WTC11 (cell line): ENCODE measurements around the gene IRF7. TPM values are rescaled to one million over a fixed set of nuclear protein-coding genes. Genes with fewer than 3 reads are reported as not detected.

ENCODE experiments used
- ATAC-seq: fragments of 200-7000 bp; cut with Tn5 transposase; 2 replicates; pipeline ENCODE4 v1.10.0; 2021; ENCODE audit warnings: mild to moderate bottlenecking, moderate library complexity
- CTCF ChIA-PET: fragments of 300-600 bp; sonication (Branson Sonifier 250); formaldehyde crosslinking; loops from one replicate; lab custom pipeline; 2021; ENCODE audit warnings: antibody characterized with exemption; lab: Charles Lee
- POLR2A ChIA-PET: fragments of 350-600 bp; sonication (Branson Sonifier 250); formaldehyde crosslinking; loops from one replicate; lab custom pipeline; 2021; ENCODE audit warnings: antibody characterized with exemption; lab: Charles Lee
- DNase-seq: peaks from one replicate; pipeline ENCODE4 v3.0.0; 2021; ENCODE audit warnings: low spot score
- H3K27ac Mint-ChIP-seq: 2 replicates; pipeline ENCODE4 v1.8.0; 2021; ENCODE audit warnings: mixed read lengths
- H3K27me3 Mint-ChIP-seq: 2 replicates; pipeline ENCODE4 v1.8.0; 2021; ENCODE audit warnings: low read depth, mild to moderate bottlenecking, moderate library complexity, mixed read lengths
- H3K36me3 Mint-ChIP-seq: 2 replicates; pipeline ENCODE4 v1.8.0; 2021; ENCODE audit warnings: mixed read lengths
- H3K4me1 Mint-ChIP-seq: 2 replicates; pipeline ENCODE4 v1.8.0; 2022; ENCODE audit warnings: mixed read lengths
- H3K4me3 Mint-ChIP-seq: 2 replicates; pipeline ENCODE4 v1.8.0; 2021; ENCODE audit warnings: mild to moderate bottlenecking, moderate library complexity, mixed read lengths
- H3K9me3 Mint-ChIP-seq: 2 replicates; pipeline ENCODE4 v1.8.0; 2021; ENCODE audit warnings: mixed read lengths
- ATF1 ChIP-seq: sonication (generic); formaldehyde crosslinking; IDR thresholded peaks from 2 replicates; pipeline ENCODE4 v1.8.1; 2023; ENCODE audit warnings: mild to moderate bottlenecking, moderate library complexity, missing genetic modification reagents
- ETV6 ChIP-seq: sonication (generic); formaldehyde crosslinking; IDR thresholded peaks from 2 replicates; pipeline ENCODE4 v1.8.1; 2022; ENCODE audit warnings: mild to moderate bottlenecking, missing genetic modification reagents
- HMGA2 ChIP-seq: fragments of 250-450 bp; sonication (Bioruptor Pico); IDR thresholded peaks from 2 replicates; pipeline ENCODE4 v1.4.0; 2021; ENCODE audit warnings: mild to moderate bottlenecking, moderate library complexity
- NR2C2 ChIP-seq: sonication (generic); formaldehyde crosslinking; IDR thresholded peaks from 2 replicates; pipeline ENCODE4 v1.8.0; 2022; ENCODE audit warnings: mild to moderate bottlenecking, missing genetic modification reagents
- PRRX2 ChIP-seq: fragments of 250-450 bp; sonication (Bioruptor Pico); IDR thresholded peaks from 2 replicates; pipeline ENCODE4 v1.8.0; 2021; ENCODE audit warnings: mild to moderate bottlenecking
- ZNF121 ChIP-seq: sonication (generic); formaldehyde crosslinking; IDR thresholded peaks from 2 replicates; pipeline ENCODE4 v1.8.0; 2023; ENCODE audit warnings: missing genetic modification reagents
- ZNF416 ChIP-seq: fragments of 250-450 bp; sonication (Bioruptor Pico); IDR thresholded peaks from 2 replicates; pipeline ENCODE4 v1.9.0; 2021; ENCODE audit warnings: mild to moderate bottlenecking, inconsistent platforms
- ZNF671 ChIP-seq: fragments of 250-450 bp; sonication (Bioruptor Pico); IDR thresholded peaks from 2 replicates; pipeline ENCODE4 v1.8.0; 2021; ENCODE audit warnings: mild to moderate bottlenecking
- total RNA-seq: library from RNA; stranded (reverse); gene quantifications from 3 replicates; pipeline ENCODE4 v1.2.3, GENCODE V29; 2021
- TF ChIP-seq, protein P1 (sequence below): sonication (generic); formaldehyde crosslinking; IDR thresholded peaks from 2 replicates; pipeline ENCODE4 v1.8.0; 2022; ENCODE audit warnings: missing genetic modification reagents
- TF ChIP-seq, protein P2 (sequence below): sonication (generic); formaldehyde crosslinking; IDR thresholded peaks from 2 replicates; pipeline ENCODE4 v1.8.0; 2022; ENCODE audit warnings: mild to moderate bottlenecking, missing genetic modification reagents
- TF ChIP-seq, protein P3 (sequence below): sonication (generic); formaldehyde crosslinking; IDR thresholded peaks from 2 replicates; pipeline ENCODE4 v1.8.0; 2022; ENCODE audit warnings: mild to moderate bottlenecking, missing genetic modification reagents
- TF ChIP-seq, protein P4 (sequence below): sonication (generic); formaldehyde crosslinking; IDR thresholded peaks from 2 replicates; pipeline ENCODE4 v1.8.1; 2022; ENCODE audit warnings: low read depth, missing genetic modification reagents, borderline replicate concordance
- TF ChIP-seq, protein P5 (sequence below): sonication (generic); formaldehyde crosslinking; IDR thresholded peaks from 2 replicates; pipeline ENCODE4 v1.8.1; 2023; ENCODE audit warnings: mild to moderate bottlenecking, missing genetic modification reagents, borderline replicate concordance
- TF ChIP-seq, protein P6 (sequence below): sonication (generic); formaldehyde crosslinking; IDR thresholded peaks from 2 replicates; pipeline ENCODE4 v1.8.1; 2023; ENCODE audit warnings: mild to moderate bottlenecking, missing genetic modification reagents, moderate library complexity
- TF ChIP-seq, protein P7 (sequence below): sonication (generic); formaldehyde crosslinking; IDR thresholded peaks from 2 replicates; pipeline ENCODE4 v1.8.1; 2023; ENCODE audit warnings: mild to moderate bottlenecking, missing genetic modification reagents
- TF ChIP-seq, protein P8 (sequence below): sonication (generic); formaldehyde crosslinking; IDR thresholded peaks from 2 replicates; pipeline ENCODE4 v1.8.1; 2023; ENCODE audit warnings: mild to moderate bottlenecking, missing genetic modification reagents, moderate library complexity
- TF ChIP-seq, protein P9 (sequence below): fragments of 250-450 bp; sonication (Bioruptor Pico); conservative IDR thresholded peaks from 2 replicates; pipeline ENCODE4 v1.9.0; 2021; ENCODE audit warnings: mild to moderate bottlenecking
- TF ChIP-seq, protein P10 (sequence below): fragments of 250-450 bp; sonication (Bioruptor Pico); IDR thresholded peaks from 2 replicates; pipeline ENCODE4 v1.9.0; 2021; ENCODE audit warnings: mild to moderate bottlenecking

IRF7 gene
- total RNA-seq, 1 experiment from 2014 or later, result 11.1 TPM

DNA sequence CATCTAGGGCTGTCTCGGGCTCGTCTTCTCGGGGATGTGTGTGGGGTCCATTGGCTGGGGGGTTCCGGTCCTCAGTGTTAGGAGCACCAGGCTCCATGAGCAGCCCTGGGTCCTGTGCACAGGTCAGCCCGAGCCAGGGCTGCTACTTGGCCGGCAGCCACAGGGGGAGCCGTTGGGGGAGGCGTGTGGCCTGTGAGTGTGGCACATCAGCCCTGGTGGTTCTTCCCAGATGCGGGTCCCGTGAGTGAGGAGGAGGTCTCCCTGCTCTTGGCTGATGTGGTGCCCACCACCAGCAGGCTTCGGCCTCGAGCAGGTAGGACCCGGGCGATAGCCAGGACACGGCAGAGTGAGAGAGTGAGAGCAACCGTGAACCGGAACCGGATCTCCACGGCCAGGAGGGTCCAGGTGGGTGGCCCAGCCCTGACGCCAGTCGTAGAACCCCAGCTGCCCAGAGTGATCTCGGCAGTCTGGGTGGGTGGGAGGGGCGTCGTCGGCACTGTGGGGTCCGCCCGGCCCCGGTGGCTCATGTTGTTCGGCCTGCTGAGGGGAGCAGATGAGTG lies 18.5 kb downstream of the IRF7 start (continued):
- TF ChIP-seq, protein P1, sequence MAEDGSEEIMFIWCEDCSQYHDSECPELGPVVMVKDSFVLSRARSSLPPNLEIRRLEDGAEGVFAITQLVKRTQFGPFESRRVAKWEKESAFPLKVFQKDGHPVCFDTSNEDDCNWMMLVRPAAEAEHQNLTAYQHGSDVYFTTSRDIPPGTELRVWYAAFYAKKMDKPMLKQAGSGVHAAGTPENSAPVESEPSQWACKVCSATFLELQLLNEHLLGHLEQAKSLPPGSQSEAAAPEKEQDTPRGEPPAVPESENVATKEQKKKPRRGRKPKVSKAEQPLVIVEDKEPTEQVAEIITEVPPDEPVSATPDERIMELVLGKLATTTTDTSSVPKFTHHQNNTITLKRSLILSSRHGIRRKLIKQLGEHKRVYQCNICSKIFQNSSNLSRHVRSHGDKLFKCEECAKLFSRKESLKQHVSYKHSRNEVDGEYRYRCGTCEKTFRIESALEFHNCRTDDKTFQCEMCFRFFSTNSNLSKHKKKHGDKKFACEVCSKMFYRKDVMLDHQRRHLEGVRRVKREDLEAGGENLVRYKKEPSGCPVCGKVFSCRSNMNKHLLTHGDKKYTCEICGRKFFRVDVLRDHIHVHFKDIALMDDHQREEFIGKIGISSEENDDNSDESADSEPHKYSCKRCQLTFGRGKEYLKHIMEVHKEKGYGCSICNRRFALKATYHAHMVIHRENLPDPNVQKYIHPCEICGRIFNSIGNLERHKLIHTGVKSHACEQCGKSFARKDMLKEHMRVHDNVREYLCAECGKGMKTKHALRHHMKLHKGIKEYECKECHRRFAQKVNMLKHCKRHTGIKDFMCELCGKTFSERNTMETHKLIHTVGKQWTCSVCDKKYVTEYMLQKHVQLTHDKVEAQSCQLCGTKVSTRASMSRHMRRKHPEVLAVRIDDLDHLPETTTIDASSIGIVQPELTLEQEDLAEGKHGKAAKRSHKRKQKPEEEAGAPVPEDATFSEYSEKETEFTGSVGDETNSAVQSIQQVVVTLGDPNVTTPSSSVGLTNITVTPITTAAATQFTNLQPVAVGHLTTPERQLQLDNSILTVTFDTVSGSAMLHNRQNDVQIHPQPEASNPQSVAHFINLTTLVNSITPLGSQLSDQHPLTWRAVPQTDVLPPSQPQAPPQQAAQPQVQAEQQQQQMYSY, result no peak
- TF ChIP-seq, protein P2, sequence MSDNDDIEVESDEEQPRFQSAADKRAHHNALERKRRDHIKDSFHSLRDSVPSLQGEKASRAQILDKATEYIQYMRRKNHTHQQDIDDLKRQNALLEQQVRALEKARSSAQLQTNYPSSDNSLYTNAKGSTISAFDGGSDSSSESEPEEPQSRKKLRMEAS (CRISPR knock-in tag), result no peak
- TF ChIP-seq ZNF121 (CRISPR knock-in tag) (no peak), ZNF416 (CRISPR knock-in tag) (no peak)
- TF ChIP-seq, protein P3, sequence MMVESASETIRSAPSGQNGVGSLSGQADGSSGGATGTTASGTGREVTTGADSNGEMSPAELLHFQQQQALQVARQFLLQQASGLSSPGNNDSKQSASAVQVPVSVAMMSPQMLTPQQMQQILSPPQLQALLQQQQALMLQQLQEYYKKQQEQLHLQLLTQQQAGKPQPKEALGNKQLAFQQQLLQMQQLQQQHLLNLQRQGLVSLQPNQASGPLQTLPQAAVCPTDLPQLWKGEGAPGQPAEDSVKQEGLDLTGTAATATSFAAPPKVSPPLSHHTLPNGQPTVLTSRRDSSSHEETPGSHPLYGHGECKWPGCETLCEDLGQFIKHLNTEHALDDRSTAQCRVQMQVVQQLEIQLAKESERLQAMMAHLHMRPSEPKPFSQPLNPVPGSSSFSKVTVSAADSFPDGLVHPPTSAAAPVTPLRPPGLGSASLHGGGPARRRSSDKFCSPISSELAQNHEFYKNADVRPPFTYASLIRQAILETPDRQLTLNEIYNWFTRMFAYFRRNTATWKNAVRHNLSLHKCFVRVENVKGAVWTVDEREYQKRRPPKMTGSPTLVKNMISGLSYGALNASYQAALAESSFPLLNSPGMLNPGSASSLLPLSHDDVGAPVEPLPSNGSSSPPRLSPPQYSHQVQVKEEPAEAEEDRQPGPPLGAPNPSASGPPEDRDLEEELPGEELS (CRISPR knock-in tag), result no peak

DNA sequence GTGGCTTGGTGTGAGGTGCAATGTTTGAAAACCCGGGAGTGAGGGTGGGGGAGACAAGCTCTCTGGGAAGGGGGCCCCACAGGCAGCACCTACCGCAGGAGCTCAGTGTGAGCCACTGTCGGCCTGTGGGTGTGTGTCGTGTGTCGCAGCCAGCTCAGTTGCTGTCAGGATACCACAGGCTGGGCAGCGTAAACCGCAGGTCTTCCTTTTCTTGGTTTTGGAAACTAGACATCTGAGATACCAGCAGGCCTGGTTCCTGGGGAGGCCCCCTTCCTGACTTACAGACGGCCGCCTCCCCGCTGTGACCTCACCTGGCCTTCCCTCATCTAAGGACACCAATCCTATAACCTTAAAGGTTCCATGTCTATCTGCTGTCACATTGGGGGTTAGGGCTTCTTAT lies 19.4 kb downstream of the IRF7 start:
- Mint-ChIP-seq H3K9me3 (no peaks in the 10 kb centered on the region), H3K4me3 (no peak overlapping the region), H3K4me1 (no peaks in the 10 kb centered on the region), H3K27ac (0 out of 2 replicates have a peak overlapping the region, but pooled peaks have one; percentile 27), H3K36me3 (peaks cover 53% of the 10 kb centered on the region), H3K27me3 (no peaks in the 10 kb centered on the region)
- ChIA-PET CTCF (no interaction called here), POLR2A (no interaction called here)
- ATAC-seq, result no peak
- no peak for DNase-seq
- TF ChIP-seq ATF1 (CRISPR knock-in tag), result no peak
- no peak for TF ChIP-seq PRRX2 (CRISPR knock-in tag)
- TF ChIP-seq ZNF671, result no peak
- TF ChIP-seq, protein P4, sequence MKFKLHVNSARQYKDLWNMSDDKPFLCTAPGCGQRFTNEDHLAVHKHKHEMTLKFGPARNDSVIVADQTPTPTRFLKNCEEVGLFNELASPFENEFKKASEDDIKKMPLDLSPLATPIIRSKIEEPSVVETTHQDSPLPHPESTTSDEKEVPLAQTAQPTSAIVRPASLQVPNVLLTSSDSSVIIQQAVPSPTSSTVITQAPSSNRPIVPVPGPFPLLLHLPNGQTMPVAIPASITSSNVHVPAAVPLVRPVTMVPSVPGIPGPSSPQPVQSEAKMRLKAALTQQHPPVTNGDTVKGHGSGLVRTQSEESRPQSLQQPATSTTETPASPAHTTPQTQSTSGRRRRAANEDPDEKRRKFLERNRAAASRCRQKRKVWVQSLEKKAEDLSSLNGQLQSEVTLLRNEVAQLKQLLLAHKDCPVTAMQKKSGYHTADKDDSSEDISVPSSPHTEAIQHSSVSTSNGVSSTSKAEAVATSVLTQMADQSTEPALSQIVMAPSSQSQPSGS (CRISPR knock-in tag), result no peak
- TF ChIP-seq, protein P5, sequence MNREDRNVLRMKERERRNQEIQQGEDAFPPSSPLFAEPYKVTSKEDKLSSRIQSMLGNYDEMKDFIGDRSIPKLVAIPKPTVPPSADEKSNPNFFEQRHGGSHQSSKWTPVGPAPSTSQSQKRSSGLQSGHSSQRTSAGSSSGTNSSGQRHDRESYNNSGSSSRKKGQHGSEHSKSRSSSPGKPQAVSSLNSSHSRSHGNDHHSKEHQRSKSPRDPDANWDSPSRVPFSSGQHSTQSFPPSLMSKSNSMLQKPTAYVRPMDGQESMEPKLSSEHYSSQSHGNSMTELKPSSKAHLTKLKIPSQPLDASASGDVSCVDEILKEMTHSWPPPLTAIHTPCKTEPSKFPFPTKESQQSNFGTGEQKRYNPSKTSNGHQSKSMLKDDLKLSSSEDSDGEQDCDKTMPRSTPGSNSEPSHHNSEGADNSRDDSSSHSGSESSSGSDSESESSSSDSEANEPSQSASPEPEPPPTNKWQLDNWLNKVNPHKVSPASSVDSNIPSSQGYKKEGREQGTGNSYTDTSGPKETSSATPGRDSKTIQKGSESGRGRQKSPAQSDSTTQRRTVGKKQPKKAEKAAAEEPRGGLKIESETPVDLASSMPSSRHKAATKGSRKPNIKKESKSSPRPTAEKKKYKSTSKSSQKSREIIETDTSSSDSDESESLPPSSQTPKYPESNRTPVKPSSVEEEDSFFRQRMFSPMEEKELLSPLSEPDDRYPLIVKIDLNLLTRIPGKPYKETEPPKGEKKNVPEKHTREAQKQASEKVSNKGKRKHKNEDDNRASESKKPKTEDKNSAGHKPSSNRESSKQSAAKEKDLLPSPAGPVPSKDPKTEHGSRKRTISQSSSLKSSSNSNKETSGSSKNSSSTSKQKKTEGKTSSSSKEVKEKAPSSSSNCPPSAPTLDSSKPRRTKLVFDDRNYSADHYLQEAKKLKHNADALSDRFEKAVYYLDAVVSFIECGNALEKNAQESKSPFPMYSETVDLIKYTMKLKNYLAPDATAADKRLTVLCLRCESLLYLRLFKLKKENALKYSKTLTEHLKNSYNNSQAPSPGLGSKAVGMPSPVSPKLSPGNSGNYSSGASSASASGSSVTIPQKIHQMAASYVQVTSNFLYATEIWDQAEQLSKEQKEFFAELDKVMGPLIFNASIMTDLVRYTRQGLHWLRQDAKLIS (CRISPR knock-in tag), result no peak
- no peak for TF ChIP-seq NR2C2
- TF ChIP-seq, protein P6, sequence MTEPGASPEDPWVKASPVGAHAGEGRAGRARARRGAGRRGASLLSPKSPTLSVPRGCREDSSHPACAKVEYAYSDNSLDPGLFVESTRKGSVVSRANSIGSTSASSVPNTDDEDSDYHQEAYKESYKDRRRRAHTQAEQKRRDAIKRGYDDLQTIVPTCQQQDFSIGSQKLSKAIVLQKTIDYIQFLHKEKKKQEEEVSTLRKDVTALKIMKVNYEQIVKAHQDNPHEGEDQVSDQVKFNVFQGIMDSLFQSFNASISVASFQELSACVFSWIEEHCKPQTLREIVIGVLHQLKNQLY (CRISPR knock-in tag), result no peak
- no peak for TF ChIP-seq ETV6
- no peak for TF ChIP-seq HMGA2 (CRISPR knock-in tag)
- TF ChIP-seq, protein P7, sequence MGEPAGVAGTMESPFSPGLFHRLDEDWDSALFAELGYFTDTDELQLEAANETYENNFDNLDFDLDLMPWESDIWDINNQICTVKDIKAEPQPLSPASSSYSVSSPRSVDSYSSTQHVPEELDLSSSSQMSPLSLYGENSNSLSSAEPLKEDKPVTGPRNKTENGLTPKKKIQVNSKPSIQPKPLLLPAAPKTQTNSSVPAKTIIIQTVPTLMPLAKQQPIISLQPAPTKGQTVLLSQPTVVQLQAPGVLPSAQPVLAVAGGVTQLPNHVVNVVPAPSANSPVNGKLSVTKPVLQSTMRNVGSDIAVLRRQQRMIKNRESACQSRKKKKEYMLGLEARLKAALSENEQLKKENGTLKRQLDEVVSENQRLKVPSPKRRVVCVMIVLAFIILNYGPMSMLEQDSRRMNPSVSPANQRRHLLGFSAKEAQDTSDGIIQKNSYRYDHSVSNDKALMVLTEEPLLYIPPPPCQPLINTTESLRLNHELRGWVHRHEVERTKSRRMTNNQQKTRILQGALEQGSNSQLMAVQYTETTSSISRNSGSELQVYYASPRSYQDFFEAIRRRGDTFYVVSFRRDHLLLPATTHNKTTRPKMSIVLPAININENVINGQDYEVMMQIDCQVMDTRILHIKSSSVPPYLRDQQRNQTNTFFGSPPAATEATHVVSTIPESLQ (CRISPR knock-in tag), result no peak
- TF ChIP-seq, protein P8, sequence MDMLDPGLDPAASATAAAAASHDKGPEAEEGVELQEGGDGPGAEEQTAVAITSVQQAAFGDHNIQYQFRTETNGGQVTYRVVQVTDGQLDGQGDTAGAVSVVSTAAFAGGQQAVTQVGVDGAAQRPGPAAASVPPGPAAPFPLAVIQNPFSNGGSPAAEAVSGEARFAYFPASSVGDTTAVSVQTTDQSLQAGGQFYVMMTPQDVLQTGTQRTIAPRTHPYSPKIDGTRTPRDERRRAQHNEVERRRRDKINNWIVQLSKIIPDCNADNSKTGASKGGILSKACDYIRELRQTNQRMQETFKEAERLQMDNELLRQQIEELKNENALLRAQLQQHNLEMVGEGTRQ, result no peak
- TF ChIP-seq, protein P9, sequence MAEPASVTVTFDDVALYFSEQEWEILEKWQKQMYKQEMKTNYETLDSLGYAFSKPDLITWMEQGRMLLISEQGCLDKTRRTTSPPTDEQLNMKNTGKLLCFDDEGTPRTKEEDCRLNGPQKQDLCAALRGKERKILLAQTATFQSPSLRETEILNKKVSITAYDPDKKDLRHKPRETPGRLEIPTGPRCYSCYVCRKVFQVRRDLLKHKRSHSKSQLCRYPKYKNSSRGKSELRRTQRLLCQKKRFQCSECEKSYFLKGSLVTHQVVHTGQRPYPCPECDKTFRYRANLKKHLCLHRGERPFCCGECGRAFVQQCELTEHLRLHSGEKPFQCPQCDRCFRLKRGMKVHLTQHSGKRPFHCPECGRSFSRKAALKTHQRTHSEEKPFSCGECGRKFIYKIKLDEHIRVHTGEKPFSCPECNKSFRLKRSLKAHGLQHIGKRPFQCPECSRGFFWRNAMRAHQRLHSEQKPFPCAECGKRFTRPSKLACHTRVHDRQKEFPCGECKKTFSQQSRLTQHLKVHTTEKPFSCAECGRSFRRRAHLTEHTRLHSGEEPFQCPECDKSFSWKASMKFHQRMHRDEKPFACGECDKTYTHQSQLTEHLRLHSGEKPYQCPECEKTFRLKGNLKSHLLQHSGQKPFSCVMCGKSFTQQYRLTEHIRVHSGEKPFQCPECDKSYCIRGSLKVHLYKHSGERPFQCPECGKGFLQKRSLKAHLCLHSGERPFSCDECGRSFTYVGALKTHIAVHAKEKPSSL, result no peak
- TF ChIP-seq, protein P10, sequence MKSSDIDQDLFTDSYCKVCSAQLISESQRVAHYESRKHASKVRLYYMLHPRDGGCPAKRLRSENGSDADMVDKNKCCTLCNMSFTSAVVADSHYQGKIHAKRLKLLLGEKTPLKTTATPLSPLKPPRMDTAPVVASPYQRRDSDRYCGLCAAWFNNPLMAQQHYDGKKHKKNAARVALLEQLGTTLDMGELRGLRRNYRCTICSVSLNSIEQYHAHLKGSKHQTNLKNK, result no peak
